HG03432 (cell line): ENCODE results near the gene ZNF610.

ENCODE experiments used
- ATAC-seq: cut with Tn5 transposase; IDR thresholded peaks from one replicate; pipeline ENCODE4 v1.9.1; 2021; ENCODE audit warnings: mild to moderate bottlenecking, moderate library complexity; ENCODE audit not compliant: unreplicated experiment

ZNF610 gene

GRCh38 chr19:52397310-52398080 is 61.5 kb downstream of the ZNF610 start, which contains the start of gene ZNF528:
Gene ZNF528 (plus strand): TSS chr19:52397849. CDS start chr19:52402014, 4,165 bp downstream.
- ATAC-seq = peak; percentile 90

GRCh38 chr19:52398081-52398441 is 62.0 kb downstream of the ZNF610 start:
- no peak for ATAC-seq

GRCh38 chr19:52410276-52410675 is 74.2 kb downstream of the ZNF610 start:
- no peak for ATAC-seq

DNA sequence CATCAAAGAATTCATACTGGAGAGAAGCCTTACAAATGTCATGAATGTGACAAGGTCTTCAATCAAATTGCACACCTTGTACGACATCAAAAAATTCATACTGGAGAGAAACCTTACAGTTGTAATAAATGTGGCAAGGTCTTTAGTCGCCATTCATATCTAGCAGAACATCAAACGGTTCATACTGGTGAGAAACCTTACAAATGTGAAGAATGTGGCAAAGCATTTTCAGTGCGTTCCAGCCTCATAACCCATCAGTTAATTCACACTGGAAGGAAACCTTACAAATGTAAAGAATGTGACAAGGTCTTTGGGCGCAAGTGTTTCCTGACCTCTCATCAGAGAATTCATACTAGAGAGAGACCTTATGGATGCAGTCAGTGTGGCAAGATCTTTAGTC is 79.7 kb downstream of the ZNF610 start:
- no peak for ATAC-seq
